Activated effector memory CD4-positive, alpha-beta T cell treated with Interleukin-2 at 50 U/mL for 16 hours (primary cell): ENCODE results near the gene RERE.
"Not testable (repeated sequence)": the region's sequence is repeated elsewhere in the genome, so short reads cannot be mapped to it uniquely, and the experiment has no call there.

Source experiments
- DNase-seq: peaks from one replicate; pipeline ENCODE4 v3.0.0-alpha.2; 2020

RERE gene

DNA sequence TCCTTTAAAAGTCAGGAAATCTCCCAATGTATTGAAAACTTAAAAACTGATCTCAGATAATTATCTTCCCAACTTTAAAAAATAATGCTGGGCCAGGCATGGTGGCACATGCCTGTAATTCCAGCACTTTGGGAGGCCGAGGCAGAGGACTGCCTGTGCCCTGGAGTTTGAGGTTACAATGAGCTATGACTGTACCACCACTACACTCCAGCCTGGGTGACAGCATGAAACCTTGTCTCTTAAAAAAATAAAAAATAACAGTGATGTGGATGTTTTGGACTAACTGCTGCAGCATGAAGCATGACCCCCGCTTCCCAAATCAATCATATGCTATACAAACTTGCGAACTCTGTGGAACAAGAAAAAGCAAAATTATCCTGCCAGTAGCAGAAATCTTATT is 186.3 kb downstream of the RERE start:
- no peak for DNase-seq

DNA sequence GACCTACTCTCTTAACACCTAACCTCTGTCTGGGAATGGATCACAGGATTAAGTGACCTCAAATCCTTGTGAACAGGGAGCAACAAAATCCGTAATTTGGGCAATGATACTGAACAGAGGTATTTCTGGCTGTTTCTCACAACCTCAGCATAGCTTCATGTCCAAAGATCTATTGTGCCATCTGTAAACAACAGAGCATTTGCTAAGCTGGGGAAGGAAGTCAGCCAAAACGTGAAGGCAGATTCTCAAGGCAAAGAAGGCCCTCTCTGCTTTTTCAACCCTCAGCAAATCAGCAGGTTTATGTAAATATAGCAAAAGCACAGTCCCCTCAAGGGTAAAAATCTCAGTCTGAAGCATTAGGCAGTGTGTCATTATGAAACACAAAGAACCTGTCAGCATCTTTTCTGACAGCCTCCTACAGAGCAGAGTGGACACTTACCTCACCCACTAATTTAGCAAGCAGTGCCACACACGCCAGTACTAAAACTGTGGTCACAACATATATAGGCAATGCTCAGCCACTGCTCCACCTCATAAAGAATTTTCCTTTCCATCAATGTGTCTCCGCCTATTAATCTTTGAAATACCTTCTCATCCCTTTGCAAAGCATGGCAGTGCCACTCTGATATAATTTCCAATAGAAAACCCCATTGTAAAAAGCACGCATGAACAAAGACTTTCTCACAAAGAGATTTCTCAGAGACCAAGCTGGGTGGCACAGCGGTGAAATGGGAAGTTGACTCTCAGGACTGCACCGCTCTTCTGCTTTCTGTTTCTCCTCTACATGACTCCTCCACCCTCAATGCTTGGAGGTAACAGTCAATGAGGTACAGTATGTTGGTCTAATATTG is 188.0 kb downstream of the RERE start:
- no peak for DNase-seq

DNA sequence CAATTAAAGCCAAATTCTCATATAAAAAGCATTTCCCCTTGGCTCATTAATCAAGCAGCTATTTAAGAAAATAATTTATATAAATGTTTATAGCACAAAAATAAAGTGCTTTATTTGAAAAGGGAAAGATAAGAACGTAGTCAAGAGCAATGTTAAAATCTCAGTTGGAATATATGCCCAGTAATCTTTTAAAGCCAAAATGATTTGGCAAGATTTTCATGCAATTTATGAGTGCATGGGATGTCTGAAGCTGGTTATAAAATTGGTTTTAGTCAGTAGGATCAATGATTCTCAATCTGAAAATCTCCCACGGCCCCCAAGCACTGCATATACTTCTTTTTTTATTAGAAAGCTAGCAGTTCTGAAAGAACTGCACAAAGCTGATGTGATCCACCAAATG is 188.8 kb downstream of the RERE start:
- no peak for DNase-seq

DNA sequence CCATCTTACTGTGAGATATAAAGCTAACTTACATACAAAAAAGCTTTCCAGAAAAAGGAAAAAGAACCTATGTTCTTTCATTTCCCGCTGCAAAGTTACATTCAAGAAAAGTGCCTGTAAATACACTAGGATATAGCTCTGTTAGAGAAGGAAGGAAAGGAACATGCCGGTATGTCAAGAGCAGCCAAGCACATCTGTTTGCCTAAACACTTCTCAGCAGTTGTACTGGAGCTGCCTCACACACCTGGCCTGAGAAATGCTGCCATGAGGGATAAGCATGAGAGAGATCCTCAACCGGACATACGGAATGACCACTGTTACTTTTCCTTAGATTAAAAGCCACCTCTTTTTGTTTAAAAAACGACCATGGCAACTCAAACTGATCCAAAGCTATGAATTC is 189.7 kb downstream of the RERE start:
- no peak for DNase-seq

DNA sequence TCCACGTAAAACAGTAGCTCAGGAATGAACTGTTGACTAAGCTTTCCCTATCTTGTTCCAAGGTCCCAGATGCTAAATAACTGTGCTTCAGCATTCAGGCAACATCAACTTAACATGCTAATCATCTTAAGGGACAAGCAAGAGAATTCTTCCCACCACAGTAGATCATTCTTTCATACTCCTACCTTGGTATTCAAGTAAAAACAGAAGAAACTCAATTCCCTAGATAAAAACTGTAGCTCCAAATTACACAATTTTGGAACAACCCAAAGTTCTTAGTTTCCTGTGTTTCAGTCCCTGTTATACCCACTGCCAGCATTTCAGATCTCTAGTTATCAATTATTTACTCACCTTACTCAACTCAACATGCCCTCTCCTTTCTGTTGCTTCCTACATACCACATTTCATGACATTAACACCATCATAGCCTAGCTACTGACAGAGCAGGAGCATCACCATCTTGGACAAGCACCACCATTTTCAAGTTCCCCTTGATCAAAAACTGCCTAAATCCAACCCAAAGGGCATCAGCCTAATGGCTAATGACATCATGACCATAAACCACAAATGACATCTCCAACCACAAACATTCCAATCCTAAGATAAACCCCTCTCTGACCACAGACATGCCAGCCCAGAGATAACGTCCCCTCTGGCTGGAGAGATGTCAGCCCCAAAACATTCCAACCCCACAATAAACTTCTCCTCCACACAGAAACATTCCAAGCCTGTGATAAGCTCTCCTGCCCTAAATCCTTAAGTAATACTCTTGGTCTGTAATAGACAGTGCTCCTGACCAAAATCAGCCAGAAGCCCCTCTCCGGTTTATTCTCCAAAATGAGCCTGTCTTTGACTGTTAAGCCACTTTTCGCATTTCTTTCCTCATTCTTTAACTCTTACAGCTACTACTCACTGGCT is 191.2 kb downstream of the RERE start:
- DNase-seq, result no peak

DNA sequence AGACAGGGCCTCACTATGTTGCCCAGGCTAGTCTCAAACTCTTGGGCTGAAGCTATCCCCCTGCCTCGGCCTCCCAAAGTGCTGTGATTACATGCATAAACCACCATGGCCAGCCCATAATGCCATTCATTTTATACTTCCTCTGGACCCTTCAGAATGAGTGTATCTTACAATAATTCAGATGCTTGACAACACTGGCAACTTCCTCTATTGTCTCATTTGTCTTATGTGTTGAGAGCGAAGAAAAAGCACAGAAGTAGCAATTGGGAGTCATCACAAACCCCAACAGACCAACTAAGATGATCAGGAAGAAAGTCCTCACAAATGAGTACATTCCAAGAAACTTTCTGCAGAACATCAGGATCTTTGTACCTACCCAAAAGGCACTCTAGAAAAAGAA is 191.9 kb downstream of the RERE start:
- DNase-seq, result no peak

DNA sequence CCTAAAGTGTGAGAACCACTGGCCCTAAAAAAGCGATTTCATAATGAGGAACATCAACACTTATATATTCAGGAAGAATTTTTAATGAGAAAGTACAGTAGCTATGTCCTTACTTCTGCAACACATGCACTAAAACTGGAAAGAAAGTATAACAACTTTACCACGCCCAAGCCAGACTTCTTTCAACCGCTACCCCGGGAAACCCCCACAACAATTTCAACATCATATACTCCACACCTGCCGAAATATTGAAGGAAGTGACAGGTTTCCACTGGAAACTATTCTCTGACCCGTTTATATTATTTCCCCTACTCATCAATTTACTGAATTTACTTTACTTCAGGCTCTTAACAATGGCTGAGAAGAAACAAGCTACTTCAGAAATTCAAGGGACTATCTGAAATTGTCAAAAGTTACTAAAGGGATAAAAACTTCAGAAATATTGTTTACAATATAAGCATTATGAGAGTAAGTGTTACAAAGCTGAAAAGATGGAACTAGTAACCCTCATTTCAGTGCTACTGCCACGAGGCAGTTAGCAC is 193.7 kb downstream of the RERE start:
- DNase-seq, result not testable (repeated sequence)

DNA sequence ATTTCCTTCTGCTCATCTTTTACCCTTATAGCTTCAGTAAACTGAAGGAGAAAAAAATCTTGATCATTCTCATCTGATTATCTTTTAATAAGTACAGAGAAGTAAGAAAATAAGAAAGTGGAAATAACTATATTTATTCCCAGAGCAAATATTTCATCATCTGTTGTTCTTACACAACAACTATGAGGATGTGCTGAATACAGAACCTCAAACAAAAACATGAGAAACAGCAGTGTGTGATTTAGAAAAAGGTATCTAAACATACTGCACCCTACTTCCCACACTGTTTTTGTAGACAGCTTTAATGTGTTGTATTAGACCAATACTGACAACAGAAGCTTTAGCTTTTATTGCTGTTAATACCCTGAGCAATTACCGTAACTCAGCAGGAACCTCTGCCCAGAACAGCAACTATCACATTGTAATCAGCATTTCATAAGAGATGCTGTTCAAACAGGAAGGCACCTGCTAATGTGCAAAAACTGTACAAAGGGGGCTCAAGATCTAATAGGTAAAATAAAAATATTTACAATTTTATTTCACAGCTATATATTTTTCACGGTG is 195.6 kb downstream of the RERE start:
- DNase-seq, result not testable (repeated sequence)

DNA sequence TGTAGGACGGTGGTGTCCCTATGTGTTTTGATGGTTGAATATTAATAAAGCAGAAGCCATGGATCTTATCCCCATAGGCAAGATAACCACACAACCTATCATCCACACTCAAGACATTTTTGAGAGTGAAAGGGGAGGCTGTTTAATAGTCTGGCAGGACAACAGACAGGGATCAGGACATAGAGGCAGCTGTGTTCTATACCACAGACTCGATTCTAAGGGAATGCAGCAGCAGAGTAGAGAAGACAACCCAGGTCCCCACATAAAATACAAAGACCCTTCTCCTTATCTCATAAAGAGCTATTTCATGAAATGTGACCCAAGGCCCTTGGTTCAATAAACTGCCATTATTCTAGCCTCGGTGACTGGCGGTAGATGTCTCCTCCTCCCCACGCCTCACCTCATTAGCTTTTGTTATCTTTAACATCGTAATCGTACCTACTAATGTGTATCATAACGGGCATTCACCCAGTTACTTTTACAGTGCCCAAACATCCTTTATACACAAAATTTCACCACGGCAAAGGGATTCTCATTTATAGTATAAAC is 196.3 kb downstream of the RERE start:
- DNase-seq, result not testable (repeated sequence)

- DNase-seq, result not testable (repeated sequence)
Measured at GRCh38 chr1:8619917-8620502, 197.4 kb downstream of the RERE start.

DNA sequence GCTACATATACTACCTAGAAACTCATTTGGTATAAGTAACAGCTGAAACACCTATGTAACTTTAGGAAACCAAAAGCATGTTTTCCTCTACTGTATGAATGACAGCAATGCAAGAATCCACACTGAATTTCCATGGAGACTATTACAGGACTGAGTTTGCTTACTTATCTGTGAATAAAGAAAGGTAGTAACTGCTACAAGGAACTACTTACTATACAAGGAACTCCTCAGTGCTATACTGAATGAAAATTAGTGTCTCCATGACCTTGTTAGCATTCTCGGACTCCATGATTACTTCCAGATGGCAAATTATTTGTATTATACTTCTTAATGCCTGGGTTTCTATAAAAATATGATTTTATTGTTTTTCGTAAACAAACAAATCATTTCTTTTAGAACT is 198.0 kb downstream of the RERE start:
- not testable (repeated sequence) for DNase-seq

DNA sequence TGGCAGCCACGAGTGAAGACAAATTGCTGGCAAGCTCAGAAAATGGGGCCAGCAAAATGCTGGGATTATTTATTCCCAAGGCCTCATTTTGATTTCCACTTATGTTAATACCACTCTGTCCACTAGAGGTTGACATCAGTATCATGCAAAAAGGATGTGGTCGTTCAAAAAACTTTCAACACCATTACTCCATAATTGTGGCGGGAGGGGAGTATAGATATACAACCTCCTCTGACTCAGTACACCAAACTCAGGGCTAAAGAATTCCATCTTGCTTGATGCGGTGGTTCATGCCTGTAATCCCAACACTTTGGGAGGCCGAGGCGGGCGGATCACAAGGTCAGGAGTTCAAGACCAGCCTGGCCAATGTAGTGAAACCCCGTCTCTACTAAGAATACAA is 200.6 kb downstream of the RERE start:
- not testable (repeated sequence) for DNase-seq

DNA sequence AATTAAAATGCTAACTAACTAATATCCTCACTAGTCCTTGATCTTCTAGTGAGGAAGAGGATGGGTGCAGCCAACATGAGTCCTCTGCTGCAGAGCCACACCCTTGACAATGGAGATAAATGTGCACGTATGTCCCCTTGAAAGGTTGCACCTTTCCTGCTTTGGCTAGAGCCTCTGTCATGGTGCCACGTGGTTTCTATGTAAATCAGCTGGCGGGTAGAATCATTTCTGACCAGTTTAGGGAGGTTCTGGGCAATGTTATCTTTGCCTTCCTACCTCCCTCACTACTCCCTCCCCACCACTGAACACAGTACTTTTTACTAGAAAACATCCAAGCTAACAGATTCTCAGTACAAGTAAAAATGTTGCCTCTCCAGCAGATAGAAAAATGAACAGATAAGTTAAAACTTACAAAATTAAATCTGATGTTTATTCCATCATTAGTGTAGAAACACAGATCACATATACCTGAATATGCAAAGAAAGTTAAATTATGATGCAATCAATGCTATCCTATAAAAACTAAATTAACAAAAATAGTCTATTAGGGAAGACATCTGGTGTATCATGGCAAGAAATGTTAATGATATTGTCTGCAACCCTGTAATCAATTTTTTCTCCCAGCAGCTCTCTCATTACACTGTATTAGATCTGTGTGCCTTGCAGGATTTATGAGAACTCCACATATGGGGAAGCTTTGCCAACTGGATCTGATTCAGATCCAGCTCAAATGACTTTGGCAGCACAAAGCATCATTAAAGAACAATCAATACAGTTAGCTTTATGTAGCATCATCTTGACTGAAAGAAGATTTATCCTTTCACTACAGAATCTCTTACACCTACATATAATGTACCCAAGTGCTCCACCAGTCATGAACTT is 205.6 kb downstream of the RERE start:
- not testable (repeated sequence) for DNase-seq

DNA sequence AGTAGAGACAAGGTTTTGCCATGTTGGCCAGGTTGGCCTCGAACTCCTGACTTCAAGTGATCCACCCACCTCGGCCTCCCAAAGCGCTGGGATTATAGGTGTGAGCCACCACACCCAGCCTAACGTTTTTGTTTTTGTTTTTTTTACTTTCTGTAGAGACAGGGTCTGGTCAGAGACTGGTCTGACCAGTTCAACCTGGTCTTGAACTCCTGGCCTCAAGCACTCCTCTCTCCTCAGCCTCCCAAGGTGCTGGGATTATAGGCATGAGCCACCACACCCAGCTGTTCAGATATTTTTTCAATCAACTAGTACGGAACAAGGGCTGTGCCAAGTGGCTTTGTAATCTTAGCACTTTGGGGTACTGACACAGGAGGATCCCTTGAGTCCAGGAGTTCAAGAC is 209.5 kb downstream of the RERE start:
- DNase-seq, result no peak

- DNase-seq, result no peak
Measured at GRCh38 chr1:8604041-8604945, 213.1 kb downstream of the RERE start.

DNA sequence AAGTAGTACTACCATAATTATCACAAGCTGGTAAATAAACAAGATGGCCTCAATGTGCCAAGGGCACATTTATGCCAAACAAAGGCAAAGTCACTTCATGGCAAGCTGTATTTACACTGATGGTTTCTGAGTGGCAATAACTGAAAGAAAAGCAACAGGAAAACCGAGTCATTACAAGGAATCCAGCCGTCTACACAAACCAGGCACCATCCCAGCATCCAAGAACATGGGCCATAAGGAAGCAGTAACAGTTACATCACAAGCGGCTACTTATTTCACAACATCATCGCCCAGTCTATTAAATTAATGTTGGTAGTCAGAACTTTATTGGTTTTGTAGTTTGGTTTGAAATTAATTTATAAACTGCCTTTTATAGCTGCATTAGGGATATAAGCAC is 214.2 kb downstream of the RERE start:
- DNase-seq, result no peak

DNA sequence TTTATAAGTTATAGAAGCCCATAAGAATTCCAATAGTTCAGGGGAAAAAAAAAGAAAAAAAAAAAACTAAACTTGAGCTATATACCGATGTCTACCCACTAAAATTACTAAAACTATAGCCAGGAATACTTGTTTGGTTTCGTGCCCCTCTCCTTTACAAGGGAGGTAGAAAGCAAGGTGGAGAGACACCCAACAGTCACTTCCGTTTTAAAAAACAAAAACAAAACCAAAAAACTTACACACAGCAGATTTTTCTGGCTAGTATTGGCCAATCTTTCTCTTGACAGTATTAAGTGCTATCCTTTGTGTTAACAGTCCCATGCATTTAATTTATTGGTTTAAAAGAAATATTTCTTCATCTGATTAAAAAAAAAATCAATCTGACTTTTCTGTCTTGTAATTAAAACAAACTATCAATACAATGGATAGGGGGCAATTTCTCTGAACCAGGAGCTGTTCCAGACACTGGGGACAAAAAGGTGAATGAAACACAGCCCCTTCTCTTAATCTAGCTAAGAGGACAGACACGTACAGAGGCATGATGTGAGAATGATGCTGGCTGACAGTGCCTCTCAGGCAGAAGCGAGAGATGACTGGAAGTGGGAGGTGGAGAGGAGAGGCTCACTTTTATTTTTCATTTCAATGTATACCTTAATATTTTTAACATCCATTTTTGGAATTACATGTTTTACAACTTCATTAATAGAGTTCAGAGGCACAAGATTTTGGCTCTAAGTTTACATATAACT is 214.8 kb downstream of the RERE start:
- no peak for DNase-seq

- no peak for DNase-seq
Measured at GRCh38 chr1:8600336-8600735, 217.1 kb downstream of the RERE start.

GRCh38 chr1:8599646-8600212 is 217.7 kb downstream of the RERE start:
- DNase-seq, result no peak
